Liver (tissue), 9 donors: ENCODE results near the gene TMEM63C. TPM values are rescaled to one million over a fixed set of nuclear protein-coding genes. Genes with fewer than 3 reads are reported as not detected.

Experiments
- DNase-seq: peaks from one replicate; pipeline ENCODE4 v3.0.0-alpha.2; 2017; ENCODE audit warnings: low spot score
- H3K27ac ChIP-seq, 2 donors: one replicate each; pipeline ENCODE4 v1.7.0; 2013; ENCODE audit warnings: inconsistent platforms in 2 of 2, low read length in 2 of 2, control low read depth in 1 of 2, low read depth in 1 of 2, mild to moderate bottlenecking in 1 of 2
- H3K27me3 ChIP-seq, 4 donors: one replicate each; pipeline versions ENCODE4 v1.6.1 to v1.7.0; 2013; ENCODE audit warnings: low read length in 3 of 4, inconsistent platforms in 1 of 4, mild to moderate bottlenecking in 1 of 4, moderate library complexity in 1 of 4; ENCODE audit not compliant: control insufficient read depth in 4 of 4, insufficient read depth in 4 of 4
- H3K36me3 ChIP-seq, 4 donors: one replicate each; pipeline versions ENCODE4 v1.6.1 to v1.7.0; 2013; ENCODE audit warnings: low read length in 3 of 4, mild to moderate bottlenecking in 3 of 4, low read depth in 1 of 4, moderate library complexity in 1 of 4; ENCODE audit not compliant: control insufficient read depth in 4 of 4, insufficient read depth in 3 of 4
- H3K4me1 ChIP-seq, 4 donors: one replicate each; pipeline versions ENCODE4 v1.6.1 to v1.7.0; 2013; ENCODE audit warnings: low read length in 3 of 4, mild to moderate bottlenecking in 3 of 4, moderate library complexity in 1 of 4; ENCODE audit not compliant: control insufficient read depth in 4 of 4, insufficient read depth in 4 of 4
- H3K4me3 ChIP-seq, 3 donors: one replicate each; pipeline versions ENCODE4 v1.6.1 to v1.7.0; 2013; ENCODE audit warnings: low read length in 3 of 3, control low read depth in 1 of 3, low read depth in 1 of 3, mild to moderate bottlenecking in 1 of 3
- H3K9ac ChIP-seq, 2 donors: one replicate each; pipeline ENCODE4 v1.7.0; 2013; ENCODE audit warnings: low read length in 2 of 2, mild to moderate bottlenecking in 2 of 2, moderate library complexity in 2 of 2, control low read depth in 1 of 2, low read depth in 1 of 2
- H3K9me3 ChIP-seq, 4 donors: one replicate each; pipeline versions ENCODE4 v1.6.1 to v1.7.0; 2013; ENCODE audit warnings: low read length in 3 of 4; ENCODE audit not compliant: control insufficient read depth in 4 of 4
- ATF3 ChIP-seq: IDR thresholded peaks from 2 replicates; pipeline ENCODE4 v1.6.1; 2016; ENCODE audit warnings: antibody characterized with exemption
- CTCF ChIP-seq: fragments of 150-350 bp; IDR thresholded peaks from 2 replicates; pipeline ENCODE4 v1.5.1; 2017; ENCODE audit warnings: improper control_type of control experiment, low read depth, low read length; ENCODE audit not compliant: missing input control
- EGR1 ChIP-seq, 2 donors: IDR thresholded peaks; 2 replicates each; pipeline ENCODE4 v1.6.1; 2016 to 2018; ENCODE audit warnings: antibody characterized with exemption in 2 of 2, low read depth in 2 of 2
- FOXA1 ChIP-seq: IDR thresholded peaks from 2 replicates; pipeline ENCODE4 v1.6.1; 2016; ENCODE audit warnings: antibody characterized with exemption
- FOXA2 ChIP-seq: IDR thresholded peaks from 2 replicates; pipeline ENCODE4 v1.6.1; 2016; ENCODE audit warnings: antibody characterized with exemption
- HNF4G ChIP-seq: IDR thresholded peaks from 2 replicates; pipeline ENCODE4 v1.6.1; 2016; ENCODE audit warnings: antibody characterized with exemption
- JUND ChIP-seq, 2 donors: IDR thresholded peaks; 2 replicates each; pipeline ENCODE4 v1.6.1; 2016; ENCODE audit warnings: antibody characterized with exemption in 2 of 2
- MAX ChIP-seq: IDR thresholded peaks from 2 replicates; pipeline ENCODE4 v1.6.1; 2016; ENCODE audit warnings: antibody characterized with exemption
- NR2F2 ChIP-seq: IDR thresholded peaks from 2 replicates; pipeline ENCODE4 v1.6.1; 2016; ENCODE audit warnings: antibody characterized with exemption
- RAD21 ChIP-seq, 2 donors: IDR thresholded peaks; 2 replicates each; pipeline ENCODE4 v1.6.1; 2016; ENCODE audit warnings: antibody characterized with exemption in 2 of 2, mild to moderate bottlenecking in 2 of 2
- REST ChIP-seq: IDR thresholded peaks from 2 replicates; pipeline ENCODE4 v1.6.1; 2016; ENCODE audit warnings: antibody characterized with exemption, mild to moderate bottlenecking
- RXRA ChIP-seq, 2 donors: IDR thresholded peaks; 2 replicates each; pipeline ENCODE4 v1.6.1; 2017 to 2018; ENCODE audit warnings: antibody characterized with exemption in 2 of 2, mild to moderate bottlenecking in 1 of 2
- SP1 ChIP-seq: IDR thresholded peaks from 2 replicates; pipeline ENCODE4 v1.6.1; 2018; ENCODE audit warnings: antibody characterized with exemption, mild to moderate bottlenecking
- TAF1 ChIP-seq: conservative IDR thresholded peaks from 2 replicates; pipeline ENCODE4 v1.6.1; 2016; ENCODE audit warnings: antibody characterized with exemption, mild to moderate bottlenecking
- WGBS: extraction: QIAGEN DNeasy Blood & Tissue Kit; methylation state at CpG from one replicate; pipeline ENCODE4 v1.1.7; 2013; 5-methylcytosine and 5-hydroxymethylcytosine counted together
- polyA plus RNA-seq, 2 donors: library from polyadenylated mRNA; stranded (reverse) in 1 of 2; unstranded in 1 of 2; fragments of 200-250 nt in 1 of 2; fragments of >200 nt in 1 of 2; fragmentation: Nextera tagmentation in 1 of 2; extraction: Ambion mirVana in 1 of 2; gene quantifications; one replicate each; pipeline versions ENCODE4 v1.2.1 to v1.2.3, GENCODE V29; 2013 to 2015
- total RNA-seq, 2 donors: library from RNA; depleted of rRNA; stranded (reverse); fragments of >200 nt; gene quantifications; one replicate each; pipeline ENCODE4 v1.2.3, GENCODE V29; 2014
- donor health status: healthy.
- donor health status: healthy.
- donor health status: healthy.
- donor health status: healthy.
- donor health status: healthy.

The TMEM63C gene
- total and polyA plus RNA-seq, 4 donors: 0.13 to 1.6 (median 0.25) TPM; not detected in 1

- 91% methylated on average over 5 of the region's 5 CpGs for WGBS
- Histone ChIP-seq H3K36me3 (no peaks in the 10 kb centered on the region), H3K27ac (no peak overlapping the region), H3K9me3 (peaks cover 0 to 1% (median 0%) of the 10 kb centered on the region in 4 donors), H3K27me3 (peaks cover 0 to 10% (median 5%) of the 10 kb centered on the region in 4 donors), H3K4me1 (peaks cover 0 to 4% (median 0%) of the 10 kb centered on the region in 4 donors), H3K4me3 (no peak overlapping the region), H3K9ac (no peak overlapping the region)
- no peak for TF ChIP-seq MAX
- TF ChIP-seq CTCF: no peak
- DNase-seq: no peak
Observed at GRCh38 chr14:77267937-77268699, 86.5 kb downstream of the TMEM63C start.

GRCh38 chr14:77268989-77269600, 87.5 kb downstream of the TMEM63C start:
- Histone ChIP-seq H3K4me1 (peaks cover 0 to 4% (median 0%) of the 10 kb centered on the region in 4 donors), H3K27ac (no peak overlapping the region), H3K36me3 (no peaks in the 10 kb centered on the region), H3K4me3 (no peak overlapping the region), H3K9me3 (peaks cover 0 to 1% (median 0%) of the 10 kb centered on the region in 4 donors), H3K27me3 (peaks cover 0 to 10% (median 5%) of the 10 kb centered on the region in 4 donors), H3K9ac (no peak overlapping the region)
- no peak for DNase-seq
- 34% methylated on average over 8 of the region's 8 CpGs for WGBS
- TF ChIP-seq FOXA1 (no peak), MAX (no peak), SP1 (no peak)

GRCh38 chr14:77270361-77271112, 88.9 kb downstream of the TMEM63C start:
- no peak overlapping the region for H3K4me3 ChIP-seq
- H3K27ac ChIP-seq: no peak overlapping the region
- H3K9ac ChIP-seq: no peak overlapping the region
- no peaks in the 10 kb centered on the region for H3K36me3 ChIP-seq
- peaks cover 0 to 1% (median 0%) of the 10 kb centered on the region in 4 donors for H3K9me3 ChIP-seq
- H3K4me1 ChIP-seq: peaks cover 0 to 4% (median 0%) of the 10 kb centered on the region in 4 donors
- no peak for DNase-seq
- peaks cover 0 to 10% (median 5%) of the 10 kb centered on the region in 4 donors for H3K27me3 ChIP-seq
- WGBS: 5% methylated on average over 84 of the region's 84 CpGs
- TF ChIP-seq REST (no peak), JUND (IDR thresholded peaks at IDR 0.05) (no peak), CTCF (no peak), HNF4G (no peak), RXRA (IDR thresholded peaks at IDR 0.05) (no peak), ATF3 (no peak), NR2F2 (no peak), EGR1 (IDR thresholded peaks at IDR 0.05; ENCODE audit: low read depth in 2 of 2) (no peak), SP1 (no peak), TAF1 (no peak), FOXA1 (no peak), FOXA2 (no peak), RAD21 (IDR thresholded peaks at IDR 0.05) (no peak)
